ENCODE measurements around the gene TOR1A.

DNA sequence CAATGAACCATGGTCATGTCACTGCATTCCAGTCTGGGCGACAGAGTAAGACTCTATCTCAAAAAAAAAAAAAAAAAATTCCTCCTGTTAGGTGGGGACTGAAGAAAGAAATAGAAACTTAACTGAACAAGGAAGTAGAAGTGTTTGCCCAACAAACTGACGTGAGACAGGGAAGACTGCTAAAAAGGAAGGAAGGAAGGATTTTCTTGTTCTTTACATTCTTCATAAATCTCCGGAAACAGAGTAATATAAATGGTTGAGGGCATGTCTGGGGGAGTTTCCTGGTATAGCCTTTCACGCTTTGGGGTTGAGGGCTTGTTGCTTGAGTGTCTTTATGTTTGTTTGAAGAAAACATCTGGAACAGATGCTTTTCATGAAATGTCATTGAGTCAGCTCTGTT, 17.9 kb downstream of the TOR1A start:
- TF ChIP-seq, protein P1, sequence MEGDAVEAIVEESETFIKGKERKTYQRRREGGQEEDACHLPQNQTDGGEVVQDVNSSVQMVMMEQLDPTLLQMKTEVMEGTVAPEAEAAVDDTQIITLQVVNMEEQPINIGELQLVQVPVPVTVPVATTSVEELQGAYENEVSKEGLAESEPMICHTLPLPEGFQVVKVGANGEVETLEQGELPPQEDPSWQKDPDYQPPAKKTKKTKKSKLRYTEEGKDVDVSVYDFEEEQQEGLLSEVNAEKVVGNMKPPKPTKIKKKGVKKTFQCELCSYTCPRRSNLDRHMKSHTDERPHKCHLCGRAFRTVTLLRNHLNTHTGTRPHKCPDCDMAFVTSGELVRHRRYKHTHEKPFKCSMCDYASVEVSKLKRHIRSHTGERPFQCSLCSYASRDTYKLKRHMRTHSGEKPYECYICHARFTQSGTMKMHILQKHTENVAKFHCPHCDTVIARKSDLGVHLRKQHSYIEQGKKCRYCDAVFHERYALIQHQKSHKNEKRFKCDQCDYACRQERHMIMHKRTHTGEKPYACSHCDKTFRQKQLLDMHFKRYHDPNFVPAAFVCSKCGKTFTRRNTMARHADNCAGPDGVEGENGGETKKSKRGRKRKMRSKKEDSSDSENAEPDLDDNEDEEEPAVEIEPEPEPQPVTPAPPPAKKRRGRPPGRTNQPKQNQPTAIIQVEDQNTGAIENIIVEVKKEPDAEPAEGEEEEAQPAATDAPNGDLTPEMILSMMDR (IDR thresholded peaks at IDR 0.05 in 4 of 5, conservative IDR thresholded peaks at IDR 0.05 in 1 of 5) = no peak
- TF ChIP-seq POLR2A (IDR thresholded peaks at IDR 0.05) = no peak

All from gastrocnemius medialis (tissue), 4 donors.